Activated naive CD4-positive, alpha-beta T cell treated with anti-CD3 and anti-CD28 coated beads for 36 hours (primary cell): ENCODE measurements around the gene TARS3. TPM values are rescaled to one million over a fixed set of nuclear protein-coding genes. Genes with fewer than 3 reads are reported as not detected.

Source experiments
- CTCF ChIA-PET: fragments of 350-600 bp; sonication (Branson Sonifier 250); formaldehyde crosslinking; loops from one replicate; lab custom pipeline; 2021; ENCODE audit warnings: antibody characterized with exemption; lab: Charles Lee
- DNase-seq: peaks from one replicate; pipeline ENCODE4 v3.0.0-alpha.2; 2020
- H3K27ac Mint-ChIP-seq: one replicate; pipeline ENCODE4 v1.8.0; 2021; ENCODE audit warnings: mild to moderate bottlenecking, mixed read lengths
- H3K27me3 Mint-ChIP-seq: one replicate; pipeline ENCODE4 v1.8.0; 2021; ENCODE audit warnings: low read depth, mixed read lengths
- H3K36me3 Mint-ChIP-seq: one replicate; pipeline ENCODE4 v1.8.0; 2021; ENCODE audit warnings: low read depth, mixed read lengths
- H3K4me1 Mint-ChIP-seq: one replicate; pipeline ENCODE4 v1.8.0; 2021; ENCODE audit warnings: low read depth, mixed read lengths
- H3K4me3 Mint-ChIP-seq: one replicate; pipeline ENCODE4 v1.8.0; 2021; ENCODE audit warnings: mild to moderate bottlenecking, moderate library complexity, mixed read lengths
- H3K9me3 Mint-ChIP-seq: one replicate; pipeline ENCODE4 v1.8.0; 2021; ENCODE audit warnings: mixed read lengths
- intact Hi-C: fragments of 100-400 bp; cut with micrococcal nuclease; formaldehyde crosslinking; loops from one replicate; pipeline ENCODE4 v1.15.1; 2023
- total RNA-seq, 2 experiments: library from RNA; stranded (reverse); gene quantifications; one replicate each; pipeline ENCODE4 v1.2.3, GENCODE V29; 2021

Gene TARS3
- total RNA-seq, 2 experiments from 2014 or later = 6.9 to 8.0 TPM

DNA sequence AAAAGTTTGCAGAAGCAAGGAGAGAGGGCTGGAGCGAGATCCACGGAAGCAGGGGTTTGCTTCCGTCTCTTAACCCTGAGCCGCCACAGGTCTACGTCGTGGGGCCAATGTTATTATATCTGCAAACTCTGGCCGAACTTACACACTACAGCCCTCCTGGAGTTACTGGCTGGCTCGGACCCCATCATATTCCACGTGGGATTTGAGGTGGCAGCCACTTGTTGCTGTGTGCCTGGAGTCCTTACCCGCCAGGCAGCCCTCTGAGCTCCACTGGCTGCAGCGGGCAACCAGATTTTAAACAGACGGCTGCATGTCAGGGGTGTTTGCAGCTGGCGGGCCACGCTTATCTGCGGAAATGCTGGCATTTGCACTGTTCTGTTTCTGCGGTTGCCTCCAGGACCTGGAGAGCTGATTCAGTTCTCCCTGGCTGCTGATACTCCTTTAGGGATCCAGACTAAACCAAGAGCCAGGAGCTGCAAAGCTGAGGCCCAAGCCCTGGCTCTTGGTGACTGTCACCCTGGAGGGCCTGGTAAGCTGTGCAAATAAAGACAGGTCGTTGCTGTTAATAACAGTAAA lies 106.8 kb downstream of the TARS3 start:
- CTCF ChIA-PET = interaction anchor here (0.6 to 1.8 kb wide), 2 partner anchors 24 to 106 kb away, joined by 3 to 7 read pairs; no protein-coding TSS in a partner anchor
- intact Hi-C loops = no loop called here
- Mint-ChIP-seq H3K4me3 (no peak overlapping the region), H3K9me3 (no peaks in the 10 kb centered on the region), H3K4me1 (peaks cover 11% of the 10 kb centered on the region), H3K27ac (no peak overlapping the region), H3K36me3 (peaks cover 1% of the 10 kb centered on the region), H3K27me3 (no peaks in the 10 kb centered on the region)
- no peak for DNase-seq

DNA sequence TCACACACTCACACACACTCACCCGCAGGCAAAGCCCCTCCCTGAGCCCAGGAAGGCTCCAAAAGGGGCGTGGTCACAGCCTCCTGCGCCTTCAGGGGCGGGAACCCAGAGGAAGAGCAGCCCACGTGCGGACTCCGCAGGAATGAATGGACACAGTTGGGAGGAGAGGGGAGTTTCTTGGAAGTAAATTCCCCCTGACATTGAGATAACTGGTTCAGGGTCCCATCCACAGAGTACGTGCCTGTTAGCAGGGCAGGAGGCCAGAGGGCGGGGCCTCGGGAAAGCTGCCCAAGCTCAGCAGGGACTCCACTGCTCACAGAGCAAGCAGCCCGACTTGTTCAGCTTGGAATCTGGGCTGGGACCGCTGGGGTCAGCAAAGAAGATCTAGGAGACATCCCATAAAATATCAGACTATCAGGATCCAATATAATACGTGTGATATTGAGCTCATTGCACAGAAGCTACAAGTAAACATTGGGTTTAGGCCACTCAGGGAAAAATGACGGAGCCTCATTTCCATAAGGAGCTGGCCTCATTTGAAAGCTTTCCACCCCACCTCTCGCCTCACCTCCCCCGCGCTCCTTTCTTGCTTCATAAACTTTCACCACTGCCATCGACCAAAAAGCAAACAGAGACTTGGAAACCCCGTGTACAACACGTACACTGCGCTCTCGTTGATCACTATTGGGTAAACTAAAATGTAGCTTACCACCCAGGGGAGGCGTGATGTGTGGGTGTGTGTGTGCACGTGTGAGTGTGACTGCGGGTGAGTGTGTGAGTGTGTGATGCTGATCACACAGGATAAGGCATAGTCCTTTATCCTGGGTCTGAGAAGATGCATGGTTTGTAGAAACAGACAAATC lies 108.1 kb downstream of the TARS3 start:
- Mint-ChIP-seq H3K4me3 (no peak overlapping the region), H3K9me3 (no peaks in the 10 kb centered on the region), H3K27me3 (no peaks in the 10 kb centered on the region), H3K36me3 (peaks cover 1% of the 10 kb centered on the region), H3K4me1 (peaks cover 1% of the 10 kb centered on the region), H3K27ac (no peak overlapping the region)
- intact Hi-C loops = no loop called here
- no peak for DNase-seq
- CTCF ChIA-PET = no interaction called here

DNA sequence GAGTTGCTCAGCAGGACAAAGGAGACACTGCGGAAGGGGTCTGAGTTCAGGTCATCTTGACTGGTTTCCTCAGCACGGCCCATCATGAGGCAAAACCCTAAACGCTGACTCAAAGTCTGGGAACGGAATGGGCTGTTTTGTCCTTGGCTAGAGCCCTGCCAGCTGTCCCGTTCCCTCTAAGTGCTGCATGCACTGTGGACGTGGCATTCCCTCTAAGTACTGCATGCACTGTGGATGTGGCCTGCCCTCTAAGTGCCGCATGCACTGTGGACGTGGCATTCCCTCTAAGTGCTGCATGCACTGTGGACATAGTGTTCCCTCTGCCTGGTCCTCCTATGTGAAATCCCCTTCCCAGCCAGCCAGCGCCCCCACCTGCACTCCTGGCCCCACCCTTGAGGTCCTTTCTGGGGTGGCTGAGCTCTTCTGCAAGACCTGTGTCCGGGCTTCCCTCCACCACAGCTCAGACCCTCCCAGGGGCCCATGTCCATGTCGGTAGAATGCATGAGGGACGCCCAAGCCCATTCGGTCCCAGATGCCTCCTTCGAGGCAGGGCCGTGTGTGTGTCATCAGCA lies 108.8 kb downstream of the TARS3 start:
- H3K36me3 Mint-ChIP-seq = peaks cover 1% of the 10 kb centered on the region
- intact Hi-C loops = no loop called here
- no peak for DNase-seq
- no peaks in the 10 kb centered on the region for H3K9me3 Mint-ChIP-seq
- peaks cover 1% of the 10 kb centered on the region for H3K4me1 Mint-ChIP-seq
- CTCF ChIA-PET = no interaction called here
- H3K27ac Mint-ChIP-seq = no peak overlapping the region
- H3K4me3 Mint-ChIP-seq = no peak overlapping the region
- H3K27me3 Mint-ChIP-seq = no peaks in the 10 kb centered on the region

DNA sequence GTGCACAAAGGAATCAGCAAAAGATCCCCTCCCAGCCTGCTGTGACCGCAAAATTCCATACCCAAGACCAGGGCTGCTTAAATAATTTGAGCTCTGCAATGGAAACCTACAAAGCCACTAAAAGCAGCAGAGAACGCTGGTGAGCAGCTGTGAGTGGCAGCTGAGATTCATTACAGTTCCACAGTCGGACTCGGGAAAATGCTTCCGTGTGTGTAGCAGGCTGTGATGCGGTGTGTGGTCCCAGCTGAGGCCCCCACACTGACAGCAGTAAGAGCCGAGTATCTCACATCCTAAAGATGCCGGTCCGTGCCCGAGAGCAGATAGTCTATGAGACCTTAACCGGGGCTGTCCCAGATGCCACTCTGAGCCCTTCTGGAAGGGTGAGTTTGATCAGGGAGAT lies 109.5 kb downstream of the TARS3 start:
- no peak for DNase-seq

DNA sequence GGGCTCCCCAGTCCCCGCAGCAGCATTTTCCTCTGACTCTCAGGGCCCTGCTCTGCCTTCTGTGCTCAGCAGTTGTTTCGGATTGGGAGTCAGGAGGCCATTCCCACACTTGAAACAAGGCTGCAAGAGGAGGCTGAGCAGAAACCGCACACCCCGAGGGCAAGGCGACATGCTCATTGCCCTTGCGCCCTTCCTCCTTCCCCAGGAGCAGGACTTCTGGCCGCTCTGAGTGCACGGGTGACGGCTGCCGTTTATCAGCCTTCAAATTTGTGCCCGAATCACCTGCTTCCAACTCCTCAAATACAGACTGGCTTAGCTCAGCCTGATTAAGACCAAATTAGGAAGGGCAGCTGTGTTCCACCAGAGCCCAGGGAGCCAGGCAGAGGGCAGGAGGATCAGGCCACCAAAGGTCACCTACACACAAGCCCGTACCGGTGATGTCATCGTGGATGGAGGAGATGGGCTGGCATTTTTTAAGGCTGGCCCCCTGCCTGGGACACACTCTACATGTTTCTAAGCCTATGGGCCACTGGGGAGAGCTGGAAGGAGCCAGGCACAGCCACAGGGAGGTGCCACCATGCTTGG lies 110.2 kb downstream of the TARS3 start:
- Mint-ChIP-seq H3K27ac (no peak overlapping the region), H3K4me1 (no peaks in the 10 kb centered on the region), H3K4me3 (no peak overlapping the region), H3K9me3 (no peaks in the 10 kb centered on the region), H3K36me3 (no peaks in the 10 kb centered on the region), H3K27me3 (no peaks in the 10 kb centered on the region)
- intact Hi-C loops = no loop called here
- DNase-seq = no peak
- CTCF ChIA-PET = no interaction called here

More for the DNA sequence above, 109.5 kb downstream of the TARS3 start:
- CTCF ChIA-PET = no interaction called here
- intact Hi-C loops = no loop called here
- no peaks in the 10 kb centered on the region for H3K27me3 Mint-ChIP-seq
- H3K4me3 Mint-ChIP-seq = no peak overlapping the region
- H3K4me1 Mint-ChIP-seq = no peaks in the 10 kb centered on the region
- H3K36me3 Mint-ChIP-seq = no peaks in the 10 kb centered on the region
- H3K9me3 Mint-ChIP-seq = no peaks in the 10 kb centered on the region
- no peak overlapping the region for H3K27ac Mint-ChIP-seq

DNA sequence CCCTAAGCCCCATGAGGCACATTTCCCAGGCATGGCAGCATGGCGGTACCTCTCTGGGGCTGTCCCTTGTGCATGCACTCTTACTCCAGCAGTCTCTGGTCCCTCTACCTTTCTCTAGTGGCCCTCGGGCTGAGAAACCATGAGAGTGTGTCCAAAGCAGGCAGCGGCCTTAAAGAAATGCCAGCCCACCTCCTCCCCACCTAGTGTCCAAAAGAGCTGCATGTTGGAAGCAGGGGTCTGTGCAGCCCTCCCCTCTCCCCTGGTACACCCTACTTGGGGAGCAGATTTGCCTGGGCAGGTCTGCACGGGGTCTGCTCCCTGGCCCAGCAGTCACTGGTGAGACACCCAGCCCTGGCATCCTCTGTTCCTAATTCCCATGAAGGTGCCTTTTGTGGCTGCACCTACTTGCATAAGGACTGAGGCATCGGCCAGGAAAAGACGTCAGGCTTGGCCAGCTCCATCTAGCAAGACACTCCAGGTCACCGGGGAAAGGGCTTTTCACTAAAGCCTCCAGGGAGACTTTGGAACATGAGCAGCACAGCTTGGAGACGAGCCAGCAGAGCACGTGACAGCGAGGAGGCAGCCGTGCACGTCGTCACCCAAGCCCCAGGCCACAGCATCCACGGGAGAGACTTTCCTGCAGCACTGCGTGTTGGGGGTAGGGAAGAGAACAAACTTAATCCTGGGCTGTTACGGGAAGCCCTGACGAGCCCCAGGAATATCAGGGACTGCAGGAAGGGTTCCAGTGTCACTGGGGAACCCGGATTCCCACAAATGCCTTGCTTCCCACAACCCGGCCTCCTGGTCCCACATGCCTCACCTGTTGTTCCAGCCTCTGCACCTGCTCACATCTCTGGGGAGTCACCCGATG lies 110.9 kb downstream of the TARS3 start:
- CTCF ChIA-PET = no interaction called here
- no peaks in the 10 kb centered on the region for H3K27me3 Mint-ChIP-seq
- no peak overlapping the region for H3K27ac Mint-ChIP-seq
- H3K9me3 Mint-ChIP-seq = no peaks in the 10 kb centered on the region
- no peak overlapping the region for H3K4me3 Mint-ChIP-seq
- no peak for DNase-seq
- intact Hi-C loops = no loop called here
- no peaks in the 10 kb centered on the region for H3K4me1 Mint-ChIP-seq
- H3K36me3 Mint-ChIP-seq = no peaks in the 10 kb centered on the region

DNA sequence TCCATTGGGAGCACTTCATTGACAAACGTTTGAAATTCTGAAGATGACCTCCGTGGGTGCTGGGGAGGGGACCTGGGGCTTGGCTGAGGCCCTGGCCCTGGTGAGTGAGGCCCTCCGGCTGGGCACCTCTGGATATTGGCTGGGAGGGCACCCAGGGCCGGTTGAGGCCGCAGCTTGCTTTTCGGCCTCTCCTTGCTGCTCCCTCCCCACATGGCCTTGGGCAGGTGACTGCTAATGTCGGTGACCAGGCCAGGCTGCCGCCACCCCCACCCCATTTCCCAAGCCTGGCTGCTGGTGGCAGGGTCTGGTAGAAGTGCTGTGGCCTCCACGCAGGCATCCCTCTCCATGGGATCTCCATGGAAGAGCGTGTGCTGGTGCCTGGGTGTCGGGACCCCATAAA lies 111.6 kb downstream of the TARS3 start:
- CTCF ChIA-PET = no interaction called here
- Mint-ChIP-seq H3K27ac (no peak overlapping the region), H3K9me3 (no peaks in the 10 kb centered on the region), H3K4me3 (no peak overlapping the region), H3K4me1 (no peaks in the 10 kb centered on the region), H3K27me3 (no peaks in the 10 kb centered on the region), H3K36me3 (no peaks in the 10 kb centered on the region)
- intact Hi-C loops = no loop called here
- DNase-seq = no peak

DNA sequence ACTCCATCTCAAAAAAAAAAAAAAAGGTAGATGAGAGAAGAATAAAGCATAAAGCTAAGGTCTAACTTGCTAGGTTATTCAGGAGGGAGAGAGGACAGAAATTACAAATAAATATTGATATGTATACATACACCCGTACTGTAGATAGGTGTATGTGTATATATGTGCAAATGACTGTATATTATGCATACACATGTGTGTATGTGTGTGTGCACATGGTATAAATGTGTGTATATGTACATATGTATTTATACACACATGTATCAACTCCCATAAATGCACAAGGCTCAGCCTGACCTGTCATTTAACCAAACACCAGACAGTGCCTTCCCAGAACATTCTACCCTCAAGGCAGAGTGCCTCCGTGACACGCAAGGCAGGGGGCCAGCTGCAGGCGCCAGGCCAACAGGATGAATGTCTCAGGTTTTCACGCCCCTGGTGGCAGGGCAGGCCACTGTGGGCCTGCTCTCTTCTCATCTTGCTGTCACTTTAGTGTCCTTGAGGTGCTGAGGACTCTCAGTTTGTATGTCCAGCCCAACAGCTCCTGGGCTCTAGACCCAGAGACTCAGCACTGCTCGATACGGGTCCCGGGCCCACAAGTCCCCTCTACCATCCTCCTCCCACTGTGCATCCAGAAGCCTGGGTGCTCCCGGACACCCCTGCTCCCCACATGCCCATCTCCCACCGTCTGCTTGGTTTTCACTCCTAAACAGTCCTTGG lies 112.5 kb downstream of the TARS3 start:
- Mint-ChIP-seq H3K27ac (no peak overlapping the region), H3K9me3 (no peaks in the 10 kb centered on the region), H3K4me3 (no peak overlapping the region), H3K4me1 (no peaks in the 10 kb centered on the region), H3K27me3 (no peaks in the 10 kb centered on the region), H3K36me3 (no peaks in the 10 kb centered on the region)
- intact Hi-C loops = no loop called here
- CTCF ChIA-PET = no interaction called here
- no peak for DNase-seq

DNA sequence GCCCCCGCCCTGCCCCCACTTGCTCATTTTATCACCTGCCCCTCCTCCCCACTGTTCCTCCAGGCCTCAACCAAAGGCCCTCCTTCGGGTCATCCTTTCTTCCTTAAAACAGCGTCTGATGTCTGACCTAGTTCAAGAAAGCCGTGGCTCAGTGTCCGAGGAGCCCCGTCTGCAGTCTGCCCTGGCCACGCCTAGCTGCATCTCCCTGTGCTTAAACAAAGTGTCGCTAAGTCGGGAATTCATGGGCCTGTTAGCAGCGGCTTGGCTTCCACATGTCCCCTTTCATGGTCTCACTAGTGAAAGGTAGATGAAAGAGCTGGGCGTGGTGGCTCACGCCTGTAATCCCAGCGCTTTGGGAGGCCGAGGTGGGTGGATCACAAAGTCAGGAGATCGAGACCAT lies 113.3 kb downstream of the TARS3 start:
- Mint-ChIP-seq H3K27me3 (no peaks in the 10 kb centered on the region), H3K27ac (no peak overlapping the region), H3K4me3 (no peak overlapping the region), H3K9me3 (no peaks in the 10 kb centered on the region), H3K4me1 (no peaks in the 10 kb centered on the region), H3K36me3 (no peaks in the 10 kb centered on the region)
- CTCF ChIA-PET = no interaction called here
- intact Hi-C loops = no loop called here
- DNase-seq = no peak

DNA sequence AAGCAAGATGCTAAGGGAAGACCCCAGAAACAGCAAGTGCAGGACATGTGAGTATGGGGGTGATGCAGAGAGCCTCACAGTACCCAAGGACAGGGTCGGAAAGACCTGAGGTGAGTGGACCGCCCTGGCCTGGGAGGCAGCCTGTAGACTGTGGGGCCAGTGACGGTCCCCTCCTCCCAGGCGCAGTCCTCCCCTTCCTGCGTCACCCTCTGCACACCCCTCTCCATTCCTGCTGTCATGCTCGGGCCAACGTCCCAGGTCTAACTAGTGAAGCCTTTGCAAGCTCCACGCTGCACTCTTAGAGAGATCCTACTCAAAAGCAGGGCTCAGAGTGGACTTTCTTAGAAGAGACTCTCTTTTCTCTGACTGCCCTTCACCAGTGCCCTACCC lies 113.7 kb downstream of the TARS3 start:
- intact Hi-C loops = no loop called here
- no peaks in the 10 kb centered on the region for H3K36me3 Mint-ChIP-seq
- DNase-seq = no peak
- no peak overlapping the region for H3K4me3 Mint-ChIP-seq
- no peak overlapping the region for H3K27ac Mint-ChIP-seq
- CTCF ChIA-PET = no interaction called here
- H3K9me3 Mint-ChIP-seq = no peaks in the 10 kb centered on the region
- no peaks in the 10 kb centered on the region for H3K27me3 Mint-ChIP-seq
- no peaks in the 10 kb centered on the region for H3K4me1 Mint-ChIP-seq

DNA sequence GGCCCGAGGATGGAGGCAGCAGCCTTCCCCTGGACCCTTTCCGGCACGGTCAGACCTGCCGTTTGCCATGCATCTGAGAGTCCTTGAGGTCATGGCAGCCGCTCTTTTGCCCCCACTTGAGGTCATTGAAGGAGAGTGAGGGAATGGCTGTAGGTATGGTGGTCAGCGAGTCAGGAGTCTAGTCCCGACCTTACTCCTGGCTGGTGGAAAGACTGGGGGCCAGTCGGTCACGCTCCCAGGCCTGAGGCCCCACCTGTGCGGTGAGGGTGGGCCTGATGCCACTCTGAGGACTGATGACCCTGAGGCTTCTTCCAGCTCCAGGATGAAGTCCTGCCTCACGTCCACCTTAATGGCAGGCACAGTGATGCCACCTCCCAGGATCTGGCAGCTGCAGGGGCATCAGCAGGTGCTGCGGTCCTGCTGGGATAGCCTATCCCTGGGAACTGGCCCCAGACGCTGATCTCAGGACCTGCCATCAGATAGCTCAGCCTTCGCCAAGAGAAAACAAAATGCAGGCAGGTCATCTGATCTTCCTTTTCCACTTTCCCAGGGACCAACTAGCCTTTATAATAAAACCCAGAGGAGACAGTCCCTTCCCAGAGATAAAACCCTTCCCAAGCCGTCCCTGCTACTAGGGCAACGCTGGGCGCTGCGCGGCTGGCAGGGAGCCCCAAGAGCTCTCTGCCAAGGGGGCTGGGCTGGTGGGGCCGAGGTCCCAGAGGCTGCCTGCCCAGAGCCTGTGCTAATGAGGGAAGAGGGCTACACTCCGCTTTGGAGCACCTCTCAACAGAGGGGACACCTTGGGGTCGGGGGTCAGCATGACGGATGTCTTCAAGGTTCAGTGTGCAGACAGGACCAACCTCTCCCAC lies 114.3 kb downstream of the TARS3 start:
- intact Hi-C loops = no loop called here
- H3K4me3 Mint-ChIP-seq = no peak overlapping the region

More for the DNA sequence above, 114.3 kb downstream of the TARS3 start:
- no peaks in the 10 kb centered on the region for H3K36me3 Mint-ChIP-seq
- DNase-seq = no peak
- CTCF ChIA-PET = interaction anchor here (1.1 kb wide), 1 partner anchor 98 kb away, joined by 3 read pairs; no protein-coding TSS in a partner anchor
- no peak overlapping the region for H3K27ac Mint-ChIP-seq
- no peaks in the 10 kb centered on the region for H3K27me3 Mint-ChIP-seq
- H3K9me3 Mint-ChIP-seq = no peaks in the 10 kb centered on the region
- no peaks in the 10 kb centered on the region for H3K4me1 Mint-ChIP-seq
